ENCODE measurements around the gene GALNT7.

DNA sequence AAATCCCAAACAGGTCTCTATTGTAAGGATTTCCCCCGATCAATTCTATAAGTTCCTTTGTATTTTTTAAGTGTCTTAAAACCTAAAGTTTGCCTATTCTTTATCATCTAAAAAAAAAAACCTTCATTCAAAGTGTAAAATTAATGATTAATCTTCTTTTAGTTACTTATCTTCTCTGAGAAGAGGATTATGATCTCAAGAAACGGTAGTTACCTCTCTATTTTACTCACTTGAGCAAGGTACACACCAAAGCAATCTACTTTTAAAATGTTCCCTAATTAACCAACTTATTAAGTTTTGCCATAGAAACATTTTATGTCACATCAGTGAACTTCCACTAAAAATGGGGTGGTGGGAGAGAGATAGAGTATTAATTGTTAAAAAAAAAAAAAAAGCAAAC lies 15.2 kb upstream of the GALNT7 start:
- no peak for TF ChIP-seq SUZ12 (IDR thresholded peaks at IDR 0.05; ENCODE audit: unreplicated experiment)
- no peak for TF ChIP-seq CEBPB (IDR thresholded peaks at IDR 0.05; ENCODE audit: borderline replicate concordance in 1 of 2, low read depth in 2 of 2, low read length in 2 of 2)
- TF ChIP-seq, protein P1, sequence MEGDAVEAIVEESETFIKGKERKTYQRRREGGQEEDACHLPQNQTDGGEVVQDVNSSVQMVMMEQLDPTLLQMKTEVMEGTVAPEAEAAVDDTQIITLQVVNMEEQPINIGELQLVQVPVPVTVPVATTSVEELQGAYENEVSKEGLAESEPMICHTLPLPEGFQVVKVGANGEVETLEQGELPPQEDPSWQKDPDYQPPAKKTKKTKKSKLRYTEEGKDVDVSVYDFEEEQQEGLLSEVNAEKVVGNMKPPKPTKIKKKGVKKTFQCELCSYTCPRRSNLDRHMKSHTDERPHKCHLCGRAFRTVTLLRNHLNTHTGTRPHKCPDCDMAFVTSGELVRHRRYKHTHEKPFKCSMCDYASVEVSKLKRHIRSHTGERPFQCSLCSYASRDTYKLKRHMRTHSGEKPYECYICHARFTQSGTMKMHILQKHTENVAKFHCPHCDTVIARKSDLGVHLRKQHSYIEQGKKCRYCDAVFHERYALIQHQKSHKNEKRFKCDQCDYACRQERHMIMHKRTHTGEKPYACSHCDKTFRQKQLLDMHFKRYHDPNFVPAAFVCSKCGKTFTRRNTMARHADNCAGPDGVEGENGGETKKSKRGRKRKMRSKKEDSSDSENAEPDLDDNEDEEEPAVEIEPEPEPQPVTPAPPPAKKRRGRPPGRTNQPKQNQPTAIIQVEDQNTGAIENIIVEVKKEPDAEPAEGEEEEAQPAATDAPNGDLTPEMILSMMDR (IDR thresholded peaks at IDR 0.05 in 2 of 3, conservative IDR thresholded peaks at IDR 0.05 in 1 of 3; ENCODE audit: control insufficient read depth in 2 of 3, extremely low read depth in 1 of 3, insufficient read depth in 1 of 3, low read depth in 3 of 3, low read length in 3 of 3): no peak
- no peak for TF ChIP-seq SRF (IDR thresholded peaks at IDR 0.05; ENCODE audit: low read depth in 2 of 2, low read length in 2 of 2)
- no peak for TF ChIP-seq MAX (IDR thresholded peaks at IDR 0.05; ENCODE audit: low read depth, low read length)
- TF ChIP-seq SPI1 (IDR thresholded peaks at IDR 0.05; ENCODE audit: borderline replicate concordance, insufficient read depth, low read depth, low read length): no peak
- no peak for TF ChIP-seq POLR2AphosphoS5 (IDR thresholded peaks at IDR 0.05; ENCODE audit: low read length)
- no peak for TF ChIP-seq HDAC6 (IDR thresholded peaks at IDR 0.05; ENCODE audit: unreplicated experiment)
- TF ChIP-seq IKZF1 (conservative IDR thresholded peaks at IDR 0.05): no peak

All from GM12878 (cell line).